Subcutaneous abdominal adipose tissue (tissue), 5 donors: Measurements from ENCODE around the gene LRRTM4.

Source experiments
- H3K27ac ChIP-seq: one replicate; pipeline ENCODE4 v1.7.0; 2013; ENCODE audit warnings: low read depth, mild to moderate bottlenecking, inconsistent platforms, low read length, moderate library complexity
- H3K27me3 ChIP-seq, 5 donors: one replicate each; pipeline ENCODE4 v1.7.0; 2013; ENCODE audit warnings: low read length in 5 of 5, inconsistent platforms in 1 of 5; ENCODE audit not compliant: control insufficient read depth in 5 of 5, insufficient read depth in 4 of 5
- H3K36me3 ChIP-seq, 5 donors: one replicate each; pipeline ENCODE4 v1.7.0; 2013; ENCODE audit warnings: low read length in 5 of 5; ENCODE audit not compliant: control insufficient read depth in 5 of 5, insufficient read depth in 5 of 5
- H3K4me1 ChIP-seq, 5 donors: one replicate each; pipeline ENCODE4 v1.7.0; 2013; ENCODE audit warnings: low read length in 5 of 5, mild to moderate bottlenecking in 3 of 5, moderate library complexity in 1 of 5; ENCODE audit not compliant: control insufficient read depth in 5 of 5, insufficient read depth in 5 of 5
- H3K4me3 ChIP-seq, 5 donors: one replicate each; pipeline ENCODE4 v1.7.0; 2013; ENCODE audit warnings: low read length in 5 of 5, low read depth in 1 of 5
- H3K9ac ChIP-seq, 5 donors: one replicate each; pipeline ENCODE4 v1.7.0; 2013; ENCODE audit warnings: low read length in 5 of 5, mild to moderate bottlenecking in 4 of 5, moderate library complexity in 3 of 5
- H3K9me3 ChIP-seq, 5 donors: one replicate each; pipeline ENCODE4 v1.7.0; 2013; ENCODE audit warnings: low read length in 5 of 5; ENCODE audit not compliant: control insufficient read depth in 5 of 5
- donor health status: healthy.
- donor health status: healthy.
- donor health status: healthy.
- donor health status: healthy.
- donor health status: healthy.

Gene LRRTM4

GRCh38 chr2:77284353-77284752, 237.8 kb downstream of the LRRTM4 start:
- Histone ChIP-seq H3K9ac (no peak overlapping the region), H3K9me3 (peaks cover 0 to 5% (median 2%) of the 10 kb centered on the region in 5 donors), H3K27ac (no peak overlapping the region), H3K27me3 (no peaks in the 10 kb centered on the region), H3K4me3 (no peak overlapping the region), H3K4me1 (peaks cover 0 to 19% (median 0%) of the 10 kb centered on the region in 5 donors), H3K36me3 (no peaks in the 10 kb centered on the region)

DNA sequence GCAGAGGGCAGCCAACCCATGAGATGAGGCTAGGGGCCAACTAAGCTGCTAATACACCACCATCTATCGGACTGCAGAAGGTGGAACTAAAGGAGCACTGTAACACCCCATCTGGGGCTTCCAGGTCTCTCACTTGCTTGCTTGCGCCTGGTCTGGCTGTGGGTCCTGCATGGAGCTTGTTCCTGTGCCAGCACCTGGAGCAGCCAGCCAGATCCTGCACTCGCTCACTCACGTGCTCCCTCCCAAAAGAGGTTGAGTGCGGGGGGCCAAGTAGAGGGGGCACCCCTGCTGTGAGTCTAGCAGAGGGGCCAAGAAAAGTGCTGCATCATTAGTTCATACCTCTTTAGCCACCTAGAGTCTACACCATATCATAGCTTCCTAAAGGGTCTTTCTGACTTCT, 250.9 kb downstream of the LRRTM4 start:
- peaks cover 0 to 4% (median 0%) of the 10 kb centered on the region in 5 donors for H3K9me3 ChIP-seq

GRCh38 chr2:77270433-77270832, 251.7 kb downstream of the LRRTM4 start:
- no peaks in the 10 kb centered on the region for H3K36me3 ChIP-seq
- H3K4me3 ChIP-seq = no peak overlapping the region
- no peaks in the 10 kb centered on the region for H3K4me1 ChIP-seq
- H3K9me3 ChIP-seq = peaks cover 0 to 4% (median 0%) of the 10 kb centered on the region in 5 donors
- no peaks in the 10 kb centered on the region for H3K27me3 ChIP-seq
- no peak overlapping the region for H3K9ac ChIP-seq
- no peak overlapping the region for H3K27ac ChIP-seq

More for the DNA sequence above, 250.9 kb downstream of the LRRTM4 start:
- Histone ChIP-seq H3K4me1 (no peaks in the 10 kb centered on the region), H3K36me3 (no peaks in the 10 kb centered on the region), H3K27me3 (no peaks in the 10 kb centered on the region), H3K27ac (no peak overlapping the region), H3K4me3 (no peak overlapping the region), H3K9ac (no peak overlapping the region)

- Histone ChIP-seq H3K27ac (no peak overlapping the region), H3K4me1 (no peaks in the 10 kb centered on the region), H3K27me3 (no peaks in the 10 kb centered on the region), H3K4me3 (no peak overlapping the region), H3K36me3 (no peaks in the 10 kb centered on the region), H3K9me3 (peaks cover 0 to 4% (median 0%) of the 10 kb centered on the region in 5 donors), H3K9ac (no peak overlapping the region)
These were observed 253.6 kb downstream of the LRRTM4 start for GRCh38 chr2:77268626-77269025.

- H3K9me3 ChIP-seq = peaks cover 0 to 3% (median 0%) of the 10 kb centered on the region in 5 donors
- H3K4me1 ChIP-seq = peaks cover 0 to 10% (median 4%) of the 10 kb centered on the region in 5 donors
- H3K27ac ChIP-seq = no peak overlapping the region
These were observed 289.2 kb downstream of the LRRTM4 start for GRCh38 chr2:77232909-77233425.

GRCh38 chr2:77228391-77228790, 293.8 kb downstream of the LRRTM4 start:
- no peaks in the 10 kb centered on the region for H3K36me3 ChIP-seq
- no peak overlapping the region for H3K27ac ChIP-seq
- H3K27me3 ChIP-seq = no peaks in the 10 kb centered on the region
- no peaks in the 10 kb centered on the region for H3K9me3 ChIP-seq
- no peak overlapping the region for H3K9ac ChIP-seq
- peaks cover 0 to 15% (median 4%) of the 10 kb centered on the region in 5 donors for H3K4me1 ChIP-seq
- H3K4me3 ChIP-seq = no peak overlapping the region

More at GRCh38 chr2:77232909-77233425, 289.2 kb downstream of the LRRTM4 start:
- Histone ChIP-seq H3K4me3 (no peak overlapping the region), H3K36me3 (no peaks in the 10 kb centered on the region), H3K9ac (no peak overlapping the region), H3K27me3 (no peaks in the 10 kb centered on the region)

GRCh38 chr2:77210725-77211124, 311.5 kb downstream of the LRRTM4 start:
- H3K27me3 ChIP-seq = no peaks in the 10 kb centered on the region
- H3K27ac ChIP-seq = no peak overlapping the region
- H3K36me3 ChIP-seq = no peaks in the 10 kb centered on the region
- H3K9ac ChIP-seq = no peak overlapping the region
- H3K4me3 ChIP-seq = no peak overlapping the region
- no peaks in the 10 kb centered on the region for H3K9me3 ChIP-seq
- H3K4me1 ChIP-seq = no peaks in the 10 kb centered on the region

DNA sequence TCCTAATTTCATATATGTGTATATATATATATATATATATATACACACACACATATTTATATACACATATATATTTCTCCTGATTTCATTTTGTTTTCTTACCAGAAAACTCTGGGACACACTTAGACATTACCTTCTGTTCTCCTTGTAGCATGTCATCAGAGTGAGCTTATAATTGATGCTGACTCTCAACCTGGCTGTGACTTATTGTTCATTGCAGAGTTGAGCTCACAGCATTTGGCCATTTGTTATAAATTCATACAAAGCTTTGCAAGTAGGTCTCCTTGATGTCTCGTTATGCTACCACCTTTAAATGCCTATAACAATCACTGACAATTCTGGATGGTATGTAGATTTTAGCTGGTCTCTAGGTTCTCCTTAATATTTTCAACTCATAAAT, 314.8 kb downstream of the LRRTM4 start:
- Histone ChIP-seq H3K36me3 (no peaks in the 10 kb centered on the region), H3K4me3 (no peak overlapping the region), H3K27me3 (no peaks in the 10 kb centered on the region), H3K27ac (no peak overlapping the region), H3K4me1 (no peaks in the 10 kb centered on the region), H3K9me3 (no peaks in the 10 kb centered on the region), H3K9ac (no peak overlapping the region)

- H3K27me3 ChIP-seq = no peaks in the 10 kb centered on the region
- H3K36me3 ChIP-seq = no peaks in the 10 kb centered on the region
- H3K27ac ChIP-seq = no peak overlapping the region
- no peak overlapping the region for H3K9ac ChIP-seq
- no peaks in the 10 kb centered on the region for H3K9me3 ChIP-seq
- no peak overlapping the region for H3K4me3 ChIP-seq
- no peaks in the 10 kb centered on the region for H3K4me1 ChIP-seq
These were observed 320.4 kb downstream of the LRRTM4 start for GRCh38 chr2:77201755-77202154.

- Histone ChIP-seq H3K27me3 (no peaks in the 10 kb centered on the region), H3K4me1 (no peaks in the 10 kb centered on the region), H3K36me3 (no peaks in the 10 kb centered on the region), H3K4me3 (no peak overlapping the region), H3K9ac (no peak overlapping the region), H3K27ac (no peak overlapping the region), H3K9me3 (no peaks in the 10 kb centered on the region)
These were observed 322.8 kb downstream of the LRRTM4 start for GRCh38 chr2:77199411-77199810.
